Retinal pigment epithelial cell (primary cell): ENCODE measurements around the gene RPS6KA5.

ENCODE experiments used
- DNase-seq: peaks from one replicate; pipeline ENCODE4 v3.0.0-alpha.2; 2010; ENCODE audit warnings: low read depth
- H3K4me3 ChIP-seq: 2 replicates; pipeline ENCODE4 v1.5.1; 2011; ENCODE audit warnings: mild to moderate bottlenecking, low read length, control low read depth, moderate library complexity
- CTCF ChIP-seq: conservative IDR thresholded peaks from 2 replicates; pipeline ENCODE4 v1.5.1; 2011; ENCODE audit warnings: low read depth, low read length, control low read depth, inconsistent platforms

RPS6KA5 gene

GRCh38 chr14:90893510-90893909 lies 166.9 kb downstream of the RPS6KA5 start:
- TF ChIP-seq CTCF: no peak
- H3K4me3 ChIP-seq: no peak overlapping the region
- DNase-seq: no peak

GRCh38 chr14:90892970-90893369 lies 167.5 kb downstream of the RPS6KA5 start:
- no peak overlapping the region for H3K4me3 ChIP-seq
- no peak for DNase-seq
- TF ChIP-seq CTCF: no peak

- TF ChIP-seq CTCF: no peak
- DNase-seq: no peak
- no peak overlapping the region for H3K4me3 ChIP-seq
Observed at GRCh38 chr14:90891326-90891725, 169.1 kb downstream of the RPS6KA5 start.

GRCh38 chr14:90890322-90891020 lies 170.0 kb downstream of the RPS6KA5 start:
- no peak overlapping the region for H3K4me3 ChIP-seq
- DNase-seq: no peak
- no peak for TF ChIP-seq CTCF

- no peak for DNase-seq
- no peak overlapping the region for H3K4me3 ChIP-seq
- TF ChIP-seq CTCF: no peak
Observed at GRCh38 chr14:90886297-90886815, 174.1 kb downstream of the RPS6KA5 start.

- TF ChIP-seq CTCF: no peak
- DNase-seq: no peak
- no peak overlapping the region for H3K4me3 ChIP-seq
Observed at GRCh38 chr14:90883782-90884181, 176.7 kb downstream of the RPS6KA5 start.

- DNase-seq: no peak
- H3K4me3 ChIP-seq: no peak overlapping the region
- TF ChIP-seq CTCF: no peak
Observed at GRCh38 chr14:90883197-90883596, 177.2 kb downstream of the RPS6KA5 start.
